IPS DF 19.7 (cell line): Measurements from ENCODE around the gene LDLR.

Experiments
- DNase-seq: peaks from one replicate; pipeline ENCODE4 v3.0.0-alpha.2; 2013; ENCODE audit warnings: low read depth, low spot score

The LDLR gene

DNA sequence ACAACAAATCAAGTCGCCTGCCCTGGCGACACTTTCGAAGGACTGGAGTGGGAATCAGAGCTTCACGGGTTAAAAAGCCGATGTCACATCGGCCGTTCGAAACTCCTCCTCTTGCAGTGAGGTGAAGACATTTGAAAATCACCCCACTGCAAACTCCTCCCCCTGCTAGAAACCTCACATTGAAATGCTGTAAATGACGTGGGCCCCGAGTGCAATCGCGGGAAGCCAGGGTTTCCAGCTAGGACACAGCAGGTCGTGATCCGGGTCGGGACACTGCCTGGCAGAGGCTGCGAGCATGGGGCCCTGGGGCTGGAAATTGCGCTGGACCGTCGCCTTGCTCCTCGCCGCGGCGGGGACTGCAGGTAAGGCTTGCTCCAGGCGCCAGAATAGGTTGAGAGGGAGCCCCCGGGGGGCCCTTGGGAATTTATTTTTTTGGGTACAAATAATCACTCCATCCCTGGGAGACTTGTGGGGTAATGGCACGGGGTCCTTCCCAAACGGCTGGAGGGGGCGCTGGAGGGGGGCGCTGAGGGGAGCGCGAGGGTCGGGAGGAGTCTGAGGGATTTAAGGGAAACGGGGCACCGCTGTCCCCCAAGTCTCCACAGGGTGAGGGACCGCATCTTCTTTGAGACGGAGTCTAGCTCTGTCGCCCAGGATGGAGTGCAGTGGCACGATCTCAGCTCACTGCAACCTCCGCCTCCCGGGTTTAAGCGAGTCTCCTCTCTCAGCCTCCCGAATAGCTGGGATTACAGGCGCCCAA, at the start of gene LDLR:
Gene LDLR (plus strand): TSS at position 210 of the 760 bp plus-strand sequence. CDS start 86 bp downstream, at position 296.
- peak; percentile 92 for DNase-seq

DNA sequence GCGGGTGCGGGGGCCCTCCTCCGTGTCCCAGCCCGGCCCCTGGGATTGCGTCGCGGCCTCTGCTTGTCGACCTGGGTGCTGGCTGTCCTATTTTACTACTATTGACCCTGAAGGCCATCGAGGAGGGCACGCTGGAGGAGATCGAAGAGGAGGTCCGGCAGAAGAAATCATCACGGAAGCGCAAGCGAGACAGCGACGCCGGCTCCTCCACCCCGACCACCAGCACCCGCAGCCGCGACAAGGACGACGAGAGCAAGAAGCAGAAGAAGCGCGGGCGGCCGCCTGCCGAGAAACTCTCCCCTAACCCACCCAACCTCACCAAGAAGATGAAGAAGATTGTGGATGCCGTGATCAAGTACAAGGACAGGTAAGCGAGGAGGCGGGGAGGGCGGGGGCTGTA, 48.1 kb upstream of the LDLR start:
- no peak for DNase-seq

DNA sequence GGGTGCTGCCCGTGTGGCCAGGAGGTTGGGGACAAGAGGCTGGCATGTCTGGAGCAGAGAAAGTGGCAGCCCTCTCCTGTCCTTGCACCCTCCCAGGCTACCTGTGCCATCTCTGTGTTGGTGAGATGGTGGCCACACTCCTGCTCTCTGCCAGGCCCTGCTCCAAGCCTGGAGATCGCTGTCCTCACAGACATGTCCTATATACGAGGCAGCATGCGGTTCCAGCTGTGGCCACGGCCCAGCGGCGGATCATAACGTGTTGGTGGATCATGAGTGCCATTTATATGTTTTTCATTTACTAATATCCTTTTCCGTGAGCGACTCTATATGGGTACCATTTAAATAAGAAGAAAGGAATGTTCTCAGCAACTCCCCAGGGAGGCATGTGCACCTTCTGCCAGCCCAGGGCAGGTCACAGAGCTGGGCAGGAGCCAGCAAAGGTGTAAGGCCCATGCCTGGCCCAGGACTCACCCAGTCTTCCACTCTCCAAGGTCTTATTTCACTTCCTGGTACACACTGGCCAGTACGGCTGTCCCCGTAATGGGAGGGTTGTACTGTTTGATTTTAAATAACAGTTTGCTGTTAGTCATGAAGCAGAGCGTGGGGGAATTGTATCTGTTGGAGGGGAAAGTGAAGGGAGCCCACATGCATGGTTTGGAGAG, 47.2 kb upstream of the LDLR start:
- DNase-seq: no peak

DNA sequence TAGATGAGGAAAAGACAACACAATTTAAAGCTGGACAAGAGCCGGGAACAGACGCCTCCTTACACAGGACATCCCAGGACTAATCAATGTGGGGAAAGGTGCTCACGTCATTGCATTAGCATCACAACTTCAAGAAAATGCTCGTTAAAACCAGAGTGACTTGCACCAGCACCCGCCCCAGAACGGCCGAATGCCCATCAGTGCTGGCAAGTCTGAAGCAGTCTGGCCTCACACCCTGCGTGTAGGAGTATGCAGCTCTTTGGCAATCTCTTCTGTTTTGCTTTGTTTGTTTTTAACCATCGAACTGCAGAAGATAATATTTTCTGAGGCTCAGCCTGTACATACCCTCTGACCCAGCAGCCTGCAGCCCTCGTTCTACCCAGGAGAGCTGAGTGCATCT, 44.8 kb upstream of the LDLR start:
- no peak for DNase-seq

DNA sequence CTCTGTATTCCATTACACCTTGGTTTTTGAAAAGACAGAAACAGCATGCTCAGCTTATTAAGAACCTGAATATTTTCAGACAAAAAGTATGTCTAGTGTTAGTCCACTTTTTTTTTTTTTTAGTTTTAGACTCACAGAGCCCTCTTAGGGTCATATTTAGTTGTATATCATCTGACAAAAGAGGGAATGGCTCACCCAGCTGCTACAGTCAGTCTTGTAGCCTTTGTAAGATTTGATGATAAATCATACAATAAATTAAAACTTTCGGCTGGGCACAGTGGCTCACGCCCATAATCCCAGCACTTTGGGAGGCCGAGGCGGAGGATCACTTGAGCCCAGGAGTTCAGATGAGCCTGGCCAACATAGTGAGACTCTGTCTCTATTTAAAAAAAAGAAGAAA, 43.7 kb upstream of the LDLR start:
- no peak for DNase-seq

DNA sequence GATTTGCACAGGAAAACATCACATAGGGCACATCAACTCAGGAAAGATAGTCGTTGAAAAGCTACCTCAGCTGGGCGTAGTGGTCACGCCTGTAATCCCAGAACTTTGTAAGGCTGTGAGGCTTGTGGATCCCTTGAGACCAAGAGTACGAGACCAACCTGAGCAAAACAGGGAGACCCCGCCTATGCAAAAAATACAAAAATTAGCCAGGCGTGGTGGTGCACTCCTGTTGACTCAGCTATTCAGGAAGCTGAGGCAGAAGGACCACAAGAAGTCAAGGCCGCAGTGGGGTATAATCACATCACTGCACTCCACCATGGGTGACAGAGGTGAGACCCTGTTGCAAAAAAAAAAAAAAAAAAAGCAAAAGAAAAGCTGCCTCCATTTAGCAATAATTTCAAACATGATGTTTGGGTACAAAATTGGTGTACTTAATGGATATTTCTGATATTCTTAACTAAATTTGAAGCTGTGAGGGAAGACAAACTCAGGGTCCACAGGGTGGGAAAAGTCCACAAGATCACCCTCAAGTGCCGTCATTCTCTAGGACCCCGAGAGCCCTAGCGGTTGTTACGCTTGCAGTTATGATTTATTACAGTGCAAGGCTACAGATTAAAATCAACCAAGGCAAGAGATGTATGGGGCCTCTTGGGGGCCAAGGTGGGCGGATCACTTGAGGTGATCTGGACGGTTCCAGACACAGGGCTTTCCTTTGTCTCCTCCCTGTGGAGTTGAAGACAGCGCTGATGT, 42.5 kb upstream of the LDLR start:
- DNase-seq: no peak

DNA sequence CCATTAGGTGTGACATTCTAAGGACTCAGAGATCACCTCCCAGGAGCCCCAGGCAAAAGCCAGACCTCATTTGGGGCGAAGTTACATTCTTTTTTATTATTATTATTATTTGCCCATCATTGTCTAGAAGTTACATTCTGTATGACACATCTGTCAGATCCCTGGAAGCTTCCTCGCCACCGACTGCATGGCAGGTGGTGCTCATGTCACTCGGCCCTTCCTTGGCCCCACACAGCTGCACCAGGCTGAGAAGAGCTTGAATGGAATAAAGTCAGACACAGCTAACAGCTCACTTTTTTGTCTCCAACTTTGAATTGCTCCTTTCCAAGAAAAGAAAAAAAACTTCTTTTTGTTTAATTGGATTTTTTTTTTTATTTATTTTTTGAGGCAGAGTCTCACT, 41.4 kb upstream of the LDLR start:
- DNase-seq: no peak

DNA sequence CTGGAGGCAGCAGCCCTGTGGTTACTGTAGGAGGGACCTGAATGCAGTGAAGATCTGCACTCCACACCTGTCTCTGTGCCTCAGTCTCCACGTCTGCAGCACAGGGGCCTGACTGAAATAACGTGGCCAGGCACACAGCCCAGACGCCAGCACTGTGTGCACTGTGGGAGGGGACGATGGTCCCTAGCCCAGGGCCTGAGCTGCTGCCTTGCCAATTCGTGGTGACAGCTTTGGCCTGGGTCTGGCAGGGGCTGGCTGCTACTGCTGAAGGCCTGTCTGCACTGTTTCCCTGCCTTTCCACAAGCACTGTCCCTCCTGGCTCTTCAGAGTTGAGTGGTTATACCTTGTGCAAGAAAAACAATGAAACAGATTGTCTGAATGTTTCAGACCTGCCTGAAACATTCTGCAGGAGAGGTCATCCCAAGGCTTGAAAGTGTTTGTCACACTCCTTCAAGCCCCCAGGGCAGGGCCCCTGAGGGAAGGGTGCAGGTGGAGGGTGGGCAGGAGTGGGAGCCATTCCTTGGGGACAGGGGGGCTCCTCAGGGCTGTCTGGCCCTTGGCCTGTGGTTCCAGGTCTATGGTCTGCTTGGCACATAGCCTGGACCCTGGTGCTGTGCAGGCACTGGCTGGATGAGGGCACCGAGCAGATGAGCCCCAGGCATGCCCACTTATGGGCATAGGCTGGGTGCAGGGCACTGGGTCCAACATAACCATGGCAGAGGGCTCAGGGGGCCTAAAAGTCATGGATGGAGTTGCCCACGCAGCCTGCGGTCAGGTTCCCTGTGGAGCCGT, 38.7 kb upstream of the LDLR start:
- no peak for DNase-seq

DNA sequence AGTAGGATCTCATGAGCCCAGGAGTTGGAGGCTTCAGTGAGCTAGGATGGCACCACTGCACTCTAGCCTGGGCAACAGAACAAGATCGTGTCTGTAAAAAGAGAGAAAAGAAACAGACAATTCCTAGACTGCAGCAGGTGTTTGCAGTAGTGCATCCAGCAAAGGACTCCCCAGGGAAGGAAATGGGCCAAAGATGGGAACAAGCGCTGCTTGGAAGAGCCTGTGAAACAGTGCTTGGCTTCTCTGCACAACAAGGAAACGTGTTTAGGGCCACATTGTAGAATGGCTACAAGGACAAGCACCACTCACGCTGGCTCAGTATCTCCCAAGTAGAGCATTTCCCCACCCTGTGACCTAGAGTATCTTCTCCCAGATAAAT, 35.5 kb upstream of the LDLR start:
- DNase-seq: no peak

DNA sequence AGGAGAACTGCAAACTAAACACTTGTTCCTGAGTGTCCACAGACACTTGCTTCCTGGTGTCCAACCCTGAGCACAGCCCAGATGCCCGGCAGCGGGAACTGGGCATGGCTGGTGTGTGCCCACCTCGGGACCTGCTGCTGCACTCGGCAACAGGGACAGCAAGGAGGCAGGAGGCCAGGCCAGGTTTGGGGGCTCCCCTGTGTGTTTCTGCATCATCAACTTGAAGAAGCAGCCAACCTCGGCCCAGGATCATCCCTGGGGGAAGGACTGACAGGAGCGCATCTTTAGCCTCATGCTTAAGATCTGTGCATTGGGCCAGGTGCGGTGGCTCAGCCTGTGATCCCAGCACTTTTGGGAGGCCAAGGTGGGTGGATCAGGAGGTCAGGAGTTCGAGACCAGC, 35.1 kb upstream of the LDLR start:
- DNase-seq: no peak

DNA sequence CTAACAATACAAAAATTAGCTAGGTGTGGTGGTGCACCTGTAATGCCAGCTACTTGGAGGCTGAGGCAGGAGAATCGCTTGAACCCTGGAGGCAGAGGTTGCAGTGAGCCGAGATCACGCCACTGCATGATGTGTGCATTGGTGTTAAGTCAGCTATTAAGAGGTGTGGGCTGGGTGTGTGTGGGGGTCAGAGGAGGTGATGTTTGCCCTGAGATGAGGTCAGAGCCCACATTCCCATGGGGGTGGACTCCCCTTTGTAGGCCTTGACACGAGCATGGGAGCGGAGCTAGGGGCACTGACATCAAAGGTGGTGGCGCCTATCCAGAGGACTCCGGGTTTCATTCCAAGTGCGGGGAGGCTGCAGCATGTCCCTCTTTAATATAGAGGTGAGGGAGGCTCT, 34.6 kb upstream of the LDLR start:
- no peak for DNase-seq

DNA sequence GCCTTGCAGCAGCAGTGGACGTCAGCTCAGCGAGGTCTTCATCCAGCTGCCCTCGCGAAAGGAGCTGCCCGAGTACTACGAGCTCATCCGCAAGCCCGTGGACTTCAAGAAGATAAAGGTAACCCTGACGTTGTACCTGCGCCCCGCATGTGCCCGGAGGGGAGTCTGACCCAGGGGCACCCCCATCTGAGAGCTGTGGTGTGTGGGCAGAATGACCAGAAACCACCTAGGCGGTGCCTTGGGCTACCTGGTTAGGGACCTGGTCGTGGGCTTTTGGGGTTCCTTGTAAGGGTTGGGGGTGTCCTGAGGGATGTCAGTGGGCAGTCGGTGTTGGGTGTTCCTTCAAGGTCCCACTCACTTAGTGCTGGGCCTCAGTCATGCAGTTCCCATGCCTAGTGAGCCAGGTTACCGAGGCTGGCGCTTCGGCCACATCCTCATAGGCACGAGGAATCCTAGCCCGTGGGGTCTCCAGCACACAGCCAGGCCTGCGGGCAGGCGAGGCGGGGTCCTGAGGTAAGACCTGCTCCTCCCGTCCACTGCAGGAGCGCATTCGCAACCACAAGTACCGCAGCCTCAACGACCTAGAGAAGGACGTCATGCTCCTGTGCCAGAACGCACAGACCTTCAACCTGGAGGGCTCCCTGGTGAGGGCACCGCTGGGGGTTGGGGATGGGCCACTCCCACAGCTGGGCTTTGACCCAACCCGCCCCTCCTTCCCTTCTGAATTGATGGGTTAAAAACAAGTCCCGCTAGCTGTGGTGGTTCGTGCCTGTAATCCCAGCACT, 30.8 kb upstream of the LDLR start:
- DNase-seq: no peak

DNA sequence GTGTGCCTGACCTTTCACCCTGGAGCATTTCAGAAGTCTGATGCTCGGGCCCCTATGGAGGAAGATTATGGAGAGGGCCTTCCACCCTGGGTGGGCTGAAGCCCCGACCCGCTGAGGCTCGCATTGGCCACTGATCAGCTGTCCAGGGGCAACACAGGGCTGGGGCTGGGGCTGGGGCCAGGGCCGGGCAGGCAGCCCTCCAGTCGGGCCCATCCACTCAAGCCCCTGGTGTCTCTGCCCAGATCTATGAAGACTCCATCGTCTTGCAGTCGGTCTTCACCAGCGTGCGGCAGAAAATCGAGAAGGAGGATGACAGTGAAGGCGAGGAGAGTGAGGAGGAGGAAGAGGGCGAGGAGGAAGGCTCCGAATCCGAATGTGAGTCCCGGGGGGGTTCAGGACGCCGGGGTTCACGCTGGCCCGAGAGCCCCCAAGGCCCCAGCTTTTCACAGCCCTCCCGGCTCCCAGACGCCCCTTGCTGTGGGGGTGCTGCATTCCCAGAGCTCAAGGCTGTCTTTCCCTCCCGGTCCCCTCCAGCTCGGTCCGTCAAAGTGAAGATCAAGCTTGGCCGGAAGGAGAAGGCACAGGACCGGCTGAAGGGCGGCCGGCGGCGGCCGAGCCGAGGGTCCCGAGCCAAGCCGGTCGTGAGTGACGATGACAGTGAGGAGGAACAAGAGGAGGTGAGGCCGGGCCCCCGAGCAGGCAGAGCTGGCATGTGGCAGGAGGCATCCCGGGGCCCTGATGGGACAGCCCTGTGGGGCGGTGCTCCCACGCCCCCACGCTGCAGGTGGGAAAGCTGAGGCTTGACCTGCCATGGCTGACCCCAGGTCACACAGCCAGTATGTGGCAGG, 29.5 kb upstream of the LDLR start:
- DNase-seq: no peak

DNA sequence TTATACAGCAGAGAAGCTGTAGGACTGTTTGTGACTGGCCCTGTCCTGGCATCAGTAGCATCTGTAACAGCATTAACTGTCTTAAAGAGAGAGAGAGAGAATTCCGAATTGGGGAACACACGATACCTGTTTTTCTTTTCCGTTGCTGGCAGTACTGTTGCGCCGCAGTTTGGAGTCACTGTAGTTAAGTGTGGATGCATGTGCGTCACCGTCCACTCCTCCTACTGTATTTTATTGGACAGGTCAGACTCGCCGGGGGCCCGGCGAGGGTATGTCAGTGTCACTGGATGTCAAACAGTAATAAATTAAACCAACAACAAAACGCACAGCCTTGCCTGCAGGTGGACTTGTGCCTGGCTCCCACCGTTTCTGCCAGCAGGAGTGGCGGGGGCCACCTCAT, 27.3 kb upstream of the LDLR start:
- DNase-seq: no peak

DNA sequence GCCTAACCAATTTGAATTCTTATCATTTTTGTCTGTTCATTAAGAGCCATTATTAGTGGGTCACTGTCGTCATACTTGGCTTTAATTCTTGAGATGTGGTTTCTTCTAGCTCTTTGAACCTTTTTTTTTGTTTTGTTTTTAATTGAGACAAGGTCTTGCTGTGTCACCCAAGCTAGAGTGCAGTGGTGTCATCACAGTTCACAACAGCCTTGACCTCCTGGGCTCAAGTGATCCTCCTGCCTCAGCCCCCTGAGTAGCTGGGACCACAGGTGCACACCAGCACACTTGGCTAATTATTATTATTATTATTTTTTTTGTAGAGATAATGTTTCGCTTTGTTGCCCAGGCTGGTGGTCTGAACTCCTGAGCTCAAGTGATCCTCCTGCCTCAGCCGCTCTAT, 25.8 kb upstream of the LDLR start:
- DNase-seq: no peak

DNA sequence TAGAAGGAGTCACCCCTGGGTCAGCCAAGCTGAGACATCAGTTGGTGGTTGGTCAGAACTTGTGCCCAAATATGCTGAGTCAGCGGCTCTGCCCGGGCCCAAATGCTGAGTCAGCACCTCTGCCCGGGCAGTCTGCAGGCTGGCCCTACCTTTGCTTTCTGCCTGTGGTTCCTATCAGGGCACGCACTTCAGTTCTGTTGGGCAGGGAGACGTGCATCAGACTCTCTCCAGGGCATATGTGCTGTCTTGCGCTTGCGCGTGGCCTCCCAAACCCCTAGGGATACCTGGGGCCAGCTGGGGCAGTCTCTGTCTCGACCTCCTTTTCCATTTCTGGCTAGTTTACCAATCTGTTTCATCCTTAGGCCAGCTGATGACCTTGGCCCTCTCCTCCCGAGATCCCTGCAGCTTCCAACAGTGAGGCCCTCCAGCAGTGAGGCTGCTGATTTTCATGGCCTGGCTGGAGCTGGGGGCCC, 24.4 kb upstream of the LDLR start:
- DNase-seq: no peak

DNA sequence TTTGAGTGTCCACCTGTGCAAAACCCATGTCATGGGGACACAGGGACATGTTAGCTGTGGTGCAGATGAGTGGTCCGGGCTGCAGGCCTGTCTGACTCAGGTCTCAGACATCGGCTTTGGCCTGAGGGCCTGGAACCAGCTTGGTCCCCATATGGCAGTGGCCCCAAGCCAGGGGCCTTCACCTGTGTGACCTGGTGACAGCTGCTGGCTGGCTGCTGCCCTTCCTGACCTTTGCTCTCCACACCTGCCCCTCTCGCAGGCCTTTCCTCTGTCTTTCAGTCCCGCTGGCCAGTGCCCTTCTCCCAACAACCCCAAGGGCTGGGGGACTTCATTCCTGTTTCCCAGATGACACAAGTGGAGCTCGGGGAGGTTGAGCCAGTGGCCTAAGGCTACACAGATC, 22.9 kb upstream of the LDLR start:
- DNase-seq: no peak

DNA sequence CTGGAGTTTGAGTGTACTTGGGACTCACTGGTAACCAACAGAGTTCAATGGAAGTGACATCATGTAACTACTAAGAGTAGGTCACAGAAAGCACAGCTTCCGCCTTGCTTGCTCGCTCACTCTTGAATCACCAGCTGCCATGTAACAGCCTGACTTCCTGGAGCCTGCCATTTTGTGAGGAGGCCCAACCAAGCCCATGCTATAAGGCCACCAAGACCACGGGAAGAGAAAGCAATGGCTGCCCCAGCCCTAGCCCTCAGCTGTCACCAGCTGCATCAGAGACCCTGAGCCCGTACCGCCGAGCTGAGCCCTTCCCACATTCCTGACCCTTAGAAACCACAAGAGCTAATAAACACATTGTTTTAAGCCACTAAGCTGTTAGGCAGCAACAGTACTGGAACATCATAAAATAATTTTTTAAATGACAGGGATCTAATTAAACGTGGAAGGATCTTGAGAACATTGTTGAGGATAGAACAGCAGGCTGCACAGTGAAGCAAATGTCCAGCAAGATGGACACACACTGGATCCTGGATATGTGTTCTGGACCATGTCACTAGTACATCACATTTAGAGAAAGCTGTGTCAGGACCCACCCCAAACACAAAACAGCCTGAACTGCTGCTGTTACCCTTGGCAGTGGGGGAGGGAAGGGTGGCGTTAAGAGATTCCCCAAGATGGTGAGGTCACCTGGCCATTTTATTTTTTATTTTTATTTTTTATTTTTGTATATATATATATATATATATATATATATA, 21.7 kb upstream of the LDLR start:
- DNase-seq: no peak

DNA sequence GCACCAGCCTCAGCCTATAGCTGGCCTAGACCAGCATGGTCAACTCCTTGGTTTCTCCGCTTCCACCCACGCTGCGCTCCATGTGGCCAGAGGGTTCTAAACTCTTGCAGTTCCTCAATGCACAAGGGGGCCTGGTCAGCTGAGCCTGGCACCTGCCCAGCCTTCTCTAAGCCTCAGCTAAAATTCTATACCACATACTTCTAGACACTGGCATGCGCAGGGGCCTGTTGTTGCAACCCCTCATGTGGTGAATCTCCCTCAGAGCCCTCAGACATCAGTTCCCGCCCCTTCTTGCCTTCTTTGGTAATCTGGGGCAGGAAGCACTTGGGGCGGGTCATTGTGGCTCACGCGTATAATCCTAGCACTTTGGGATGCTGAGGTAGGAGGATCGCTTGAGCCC, 19.7 kb upstream of the LDLR start:
- no peak for DNase-seq
